ENCODE data around the gene RREB1. TPM values are rescaled to one million over a fixed set of nuclear protein-coding genes. Genes with fewer than 3 reads are reported as not detected.

RREB1 gene
- total RNA-seq, 1 experiment from 2014 or later: 30.7 TPM

- TF ChIP-seq SIN3A (IDR thresholded peaks at IDR 0.05; ENCODE audit: borderline replicate concordance, insufficient read depth, low read depth, low read length) (no peak), CTCF (IDR thresholded peaks at IDR 0.05) (no peak), TCF7L2 (IDR thresholded peaks at IDR 0.05; ENCODE audit: low read depth, low read length) (no peak), POLR2AphosphoS5 (IDR thresholded peaks at IDR 0.05; ENCODE audit: low read depth, low read length) (no peak), REST (IDR thresholded peaks at IDR 0.05; ENCODE audit: insufficient read depth in 1 of 2, low read depth in 2 of 2, low read length in 1 of 2) (no peak)
- no peaks in the 10 kb centered on the region for H3K4me1 ChIP-seq (ENCODE audit: control insufficient read depth, insufficient read depth, low read length)
- H3K27me3 ChIP-seq (ENCODE audit: control insufficient read depth, insufficient read depth, low read length): no peaks in the 10 kb centered on the region
- intact Hi-C loops (cut with micrococcal nuclease; ENCODE audit: unreplicated experiment): no loop called here
- DNase-seq (ENCODE audit: low read depth, low spot score) (no peak), ATAC-seq (no peak)
- CTCF ChIA-PET: no interaction called here
- no peaks in the 10 kb centered on the region for H3K36me3 ChIP-seq (ENCODE audit: control insufficient read depth, insufficient read depth, low read length)
- no peak overlapping the region for H3K27ac ChIP-seq (ENCODE audit: low read length)
- H3K9me3 ChIP-seq (ENCODE audit: control insufficient read depth, insufficient read depth, low read depth, low read length): no peaks in the 10 kb centered on the region
- POLR2A ChIA-PET: no interaction called here
- H3K4me3 ChIP-seq (ENCODE audit: low read depth in 2 of 2, low read length in 2 of 2): no peak overlapping the region
- in situ Hi-C loops (cut with HindIII; ENCODE audit: low pct_unique_long_range_greater_than_20kb, low sequenced_read_pairs): no loop called here
- no TSS peak for BruUV-seq (replicated peaks)
Measured at GRCh38 chr6:7268362-7268761, 160.6 kb downstream of the RREB1 start.

GRCh38 chr6:7268816-7269555, 161.2 kb downstream of the RREB1 start:
- TF ChIP-seq REST (IDR thresholded peaks at IDR 0.05; ENCODE audit: insufficient read depth in 1 of 2, low read depth in 2 of 2, low read length in 1 of 2): no peak
- TF ChIP-seq SIN3A (IDR thresholded peaks at IDR 0.05; ENCODE audit: borderline replicate concordance, insufficient read depth, low read depth, low read length): no peak
- no peak for TF ChIP-seq TCF7L2 (IDR thresholded peaks at IDR 0.05; ENCODE audit: low read depth, low read length)
- intact Hi-C loops (cut with micrococcal nuclease; ENCODE audit: unreplicated experiment): no loop called here
- no TSS peak for BruUV-seq (replicated peaks)

More at GRCh38 chr6:7268816-7269555, 161.2 kb downstream of the RREB1 start:
- H3K9me3 ChIP-seq (ENCODE audit: control insufficient read depth, insufficient read depth, low read depth, low read length): no peaks in the 10 kb centered on the region
- in situ Hi-C loops (cut with HindIII; ENCODE audit: low pct_unique_long_range_greater_than_20kb, low sequenced_read_pairs): no loop called here
- ATAC-seq (no peak), DNase-seq (ENCODE audit: low read depth, low spot score) (no peak)
- no peak overlapping the region for H3K27ac ChIP-seq (ENCODE audit: low read length)
- ChIA-PET POLR2A (no interaction called here), CTCF (no interaction called here)
- no peaks in the 10 kb centered on the region for H3K4me1 ChIP-seq (ENCODE audit: control insufficient read depth, insufficient read depth, low read length)
- H3K27me3 ChIP-seq (ENCODE audit: control insufficient read depth, insufficient read depth, low read length): no peaks in the 10 kb centered on the region
- no peak overlapping the region for H3K4me3 ChIP-seq (ENCODE audit: low read depth in 2 of 2, low read length in 2 of 2)
- no peaks in the 10 kb centered on the region for H3K36me3 ChIP-seq (ENCODE audit: control insufficient read depth, insufficient read depth, low read length)
